ENCODE data around the gene KCNIP3.

The KCNIP3 gene

GRCh38 chr2:95297639-95298395 is 670 bp downstream of the KCNIP3 start:
- H3K4me1 ChIP-seq (ENCODE audit: control insufficient read depth, insufficient read depth, low read length) = no peaks in the 10 kb centered on the region
- no peaks in the 10 kb centered on the region for H3K9me3 ChIP-seq (ENCODE audit: control insufficient read depth, insufficient read depth, low read depth, low read length)
- H3K4me3 ChIP-seq (ENCODE audit: low read depth, low read length) = no peak overlapping the region
- POLR2A ChIA-PET = no interaction called here
- no peaks in the 10 kb centered on the region for H3K36me3 ChIP-seq (ENCODE audit: control insufficient read depth in 2 of 2, insufficient read depth in 1 of 2, low read length in 2 of 2)
- CTCF ChIA-PET = interaction anchor here (2.5 kb wide), 1 partner anchor 66 kb away, joined by 9 read pairs; no protein-coding TSS in a partner anchor
- TF ChIP-seq ZNF571 (tag by site-specific recombination; IDR thresholded peaks at IDR 0.05) = no peak
- TF ChIP-seq ZFP37 (tag by site-specific recombination; IDR thresholded peaks at IDR 0.05) = no peak
- no peak for TF ChIP-seq ZNF639 (tag by site-specific recombination; IDR thresholded peaks at IDR 0.05)
- no peak for TF ChIP-seq GLIS1 (tag by site-specific recombination; IDR thresholded peaks at IDR 0.05)
- TF ChIP-seq ZNF76 (tag by site-specific recombination; IDR thresholded peaks at IDR 0.05; ENCODE audit: borderline replicate concordance, low read depth) = no peak
- H3K27ac ChIP-seq (ENCODE audit: extremely low read depth, low read depth, low read length) = no peak overlapping the region

- ChIA-PET POLR2A (no interaction called here), CTCF (interaction anchor here (1.2 to 2.5 kb wide), 2 partner anchors 66 to 91 kb away, joined by 3 to 9 read pairs; no protein-coding TSS in a partner anchor)
Observed at GRCh38 chr2:95298486-95299111, 1.5 kb downstream of the KCNIP3 start.

GRCh38 chr2:95299961-95300360 is 2.8 kb downstream of the KCNIP3 start:
- Histone ChIP-seq H3K9me3 (ENCODE audit: control insufficient read depth, insufficient read depth, low read depth, low read length) (no peaks in the 10 kb centered on the region), H3K4me1 (ENCODE audit: control insufficient read depth, insufficient read depth, low read length) (no peaks in the 10 kb centered on the region), H3K4me3 (ENCODE audit: low read depth, low read length) (no peak overlapping the region), H3K36me3 (ENCODE audit: control insufficient read depth in 2 of 2, insufficient read depth in 1 of 2, low read length in 2 of 2) (no peaks in the 10 kb centered on the region), H3K27ac (ENCODE audit: extremely low read depth, low read depth, low read length) (no peak overlapping the region)
- ChIA-PET POLR2A (no interaction called here), CTCF (interaction anchor here (2.5 kb wide), 1 partner anchor 68 kb away, joined by 9 read pairs; no protein-coding TSS in a partner anchor)
- TF ChIP-seq REST (tag by site-specific recombination; IDR thresholded peaks at IDR 0.05) = no peak
- TF ChIP-seq ZNF426 (tag by site-specific recombination; IDR thresholded peaks at IDR 0.05) = no peak
- no peak for TF ChIP-seq MEIS1 (CRISPR knock-in tag; IDR thresholded peaks at IDR 0.05; ENCODE audit: borderline replicate concordance)
- TF ChIP-seq PRDM6 (tag by site-specific recombination; IDR thresholded peaks at IDR 0.05) = no peak
- TF ChIP-seq ZBTB8A (tag by site-specific recombination; IDR thresholded peaks at IDR 0.05) = no peak
- no peak for TF ChIP-seq ZNF223 (tag by site-specific recombination; IDR thresholded peaks at IDR 0.05)
- no peak for TF ChIP-seq ZNF112 (tag by site-specific recombination; IDR thresholded peaks at IDR 0.05)
- no peak for TF ChIP-seq SP7 (tag by site-specific recombination; IDR thresholded peaks at IDR 0.05)

More at GRCh38 chr2:95298486-95299111, 1.5 kb downstream of the KCNIP3 start:
- H3K27ac ChIP-seq (ENCODE audit: extremely low read depth, low read depth, low read length) = no peak overlapping the region
- TF ChIP-seq ZNF449 (tag by site-specific recombination; IDR thresholded peaks at IDR 0.05) (no peak), ZNF184 (tag by site-specific recombination; IDR thresholded peaks at IDR 0.05) (no peak), ZNF274 (IDR thresholded peaks at IDR 0.05; ENCODE audit: low read length) (no peak), ZNF274 (tag by site-specific recombination; IDR thresholded peaks at IDR 0.05; ENCODE audit: borderline replicate concordance) (no peak), ZNF398 (tag by site-specific recombination; IDR thresholded peaks at IDR 0.05) (no peak), YY1 (tag by site-specific recombination; IDR thresholded peaks at IDR 0.05) (no peak)
- H3K36me3 ChIP-seq (ENCODE audit: control insufficient read depth in 2 of 2, insufficient read depth in 1 of 2, low read length in 2 of 2) = no peaks in the 10 kb centered on the region
- H3K4me1 ChIP-seq (ENCODE audit: control insufficient read depth, insufficient read depth, low read length) = no peaks in the 10 kb centered on the region
- H3K9me3 ChIP-seq (ENCODE audit: control insufficient read depth, insufficient read depth, low read depth, low read length) = no peaks in the 10 kb centered on the region
- H3K4me3 ChIP-seq (ENCODE audit: low read depth, low read length) = no peak overlapping the region
